AG10803 (cell line): Measurements from ENCODE around the gene ATG2A.

Source experiments
- DNase-seq: peaks from one replicate; pipeline ENCODE4 v3.0.0; 2010; ENCODE audit warnings: low read depth
- H3K4me3 ChIP-seq: 2 replicates; pipeline ENCODE4 v1.5.1; 2011; ENCODE audit warnings: mild to moderate bottlenecking, low read length, control low read depth
- CTCF ChIP-seq: conservative IDR thresholded peaks from 2 replicates; pipeline ENCODE4 v1.5.1; 2011; ENCODE audit warnings: mild to moderate bottlenecking, low read length, control low read depth, inconsistent platforms

Gene ATG2A

GRCh38 chr11:64894812-64895452, 22.1 kb downstream of the ATG2A start:
- H3K4me3 ChIP-seq: no peak overlapping the region
- no peak for DNase-seq
- TF ChIP-seq CTCF: no peak

- DNase-seq: peak; percentile 65
- H3K4me3 ChIP-seq: no peak overlapping the region
- peak; percentile 83 for TF ChIP-seq CTCF
These were observed 22.8 kb downstream of the ATG2A start for GRCh38 chr11:64894070-64894811.

GRCh38 chr11:64893194-64894069, 23.6 kb downstream of the ATG2A start:
- no peak for DNase-seq
- H3K4me3 ChIP-seq: no peak overlapping the region
- no peak for TF ChIP-seq CTCF

GRCh38 chr11:64892838-64893193, 24.2 kb downstream of the ATG2A start:
- DNase-seq: no peak
- no peak for TF ChIP-seq CTCF
- no peak overlapping the region for H3K4me3 ChIP-seq

GRCh38 chr11:64892411-64892831, 24.6 kb downstream of the ATG2A start:
- TF ChIP-seq CTCF: no peak
- no peak for DNase-seq
- no peak overlapping the region for H3K4me3 ChIP-seq

- DNase-seq: no peak
- TF ChIP-seq CTCF: no peak
- H3K4me3 ChIP-seq: no peak overlapping the region
These were observed 25.1 kb downstream of the ATG2A start for GRCh38 chr11:64891880-64892279.
